Measurements from ENCODE around the gene ACOXL. TPM values are rescaled to one million over a fixed set of nuclear protein-coding genes. Genes with fewer than 3 reads are reported as not detected.

ACOXL gene
- total and polyA plus RNA-seq, 2 of the 8 experiments (the other 6 are each of a cell fraction or from before 2014, with no cell fraction given) = 11.4 to 20.6 TPM

GRCh38 chr2:110724820-110725219 is 7.6 kb upstream of the ACOXL start (continued):
- TF ChIP-seq CHD7 (IDR thresholded peaks at IDR 0.05; ENCODE audit: insufficient replicate concordance, low read length) = no peak
- no peak for TF ChIP-seq TEAD4 (IDR thresholded peaks at IDR 0.05; ENCODE audit: low read depth, low read length)
- no peak for TF ChIP-seq POLR2A (IDR thresholded peaks at IDR 0.05; ENCODE audit: control extremely low read depth in 1 of 2, low read depth in 2 of 2, low read length in 2 of 2)
- TF ChIP-seq GTF2F1 (IDR thresholded peaks at IDR 0.05; ENCODE audit: borderline replicate concordance, low read depth, low read length) = no peak
- TF ChIP-seq RFX5 (IDR thresholded peaks at IDR 0.05; ENCODE audit: borderline replicate concordance, low read depth, low read length) = no peak
- TF ChIP-seq SIRT6 (IDR thresholded peaks at IDR 0.05; ENCODE audit: low read length) = no peak
